ENCODE results near the gene LIM2. TPM values are rescaled to one million over a fixed set of nuclear protein-coding genes. Genes with fewer than 3 reads are reported as not detected.
A peak's percentile ranks its signal among the peaks of the same experiment; 100 is the strongest.

The LIM2 gene
- total and polyA plus RNA-seq, 9 of the 15 experiments (the other 6 are each of a cell fraction or from before 2014, with no cell fraction given): 0.07 to 0.45 (median 0.18) TPM; not detected in 4

DNA sequence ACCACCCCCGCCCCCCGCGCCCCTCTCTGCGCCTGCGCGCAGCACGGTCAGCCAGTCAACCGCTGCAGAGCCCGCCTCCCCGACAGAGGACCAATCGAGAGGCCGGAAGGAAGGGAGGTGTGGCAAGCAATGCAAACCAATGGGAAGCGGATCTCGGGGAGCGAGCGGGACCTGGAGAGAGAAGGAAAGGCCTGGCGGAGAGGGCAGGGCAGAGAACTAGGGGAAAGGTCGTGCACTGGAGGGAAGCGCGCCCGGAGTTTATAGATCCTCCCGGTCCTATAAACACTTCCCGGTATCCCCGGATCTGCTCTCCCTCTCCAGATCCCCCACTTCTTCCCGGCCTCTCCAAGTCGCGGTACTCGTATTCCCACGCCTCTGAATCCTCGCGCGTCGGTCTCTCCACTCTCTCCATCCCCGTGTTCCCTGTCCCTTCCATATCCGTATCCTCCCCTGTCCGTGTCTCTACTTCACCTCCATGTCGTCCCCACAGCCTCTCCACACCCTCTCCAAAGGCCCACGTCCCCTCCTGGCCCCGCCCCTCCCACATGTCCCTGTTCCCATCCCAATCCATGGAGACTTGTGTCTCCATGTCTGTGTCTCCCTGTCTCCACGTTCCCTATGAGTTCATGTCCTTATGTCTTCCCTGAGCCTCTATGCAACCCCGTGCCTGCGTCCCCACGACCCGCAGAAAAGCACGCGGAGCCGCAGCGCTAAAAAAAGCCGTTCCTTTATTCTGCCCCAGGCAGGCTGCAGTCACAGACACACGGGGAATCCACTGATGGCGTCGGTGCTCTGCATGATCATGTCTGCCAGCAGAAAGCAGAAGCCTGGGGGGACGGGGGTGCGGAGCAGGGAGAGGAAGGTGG lies 21.2 kb downstream of the LIM2 start (continued):
- no peak for TF ChIP-seq ZNF561 (CRISPR knock-in tag; conservative IDR thresholded peaks at IDR 0.05)
- TF ChIP-seq KAT7 (CRISPR knock-in tag; IDR thresholded peaks at IDR 0.05; ENCODE audit: borderline replicate concordance): no peak
- TF ChIP-seq ZNF780A (CRISPR knock-in tag; IDR thresholded peaks at IDR 0.05): no peak
- TF ChIP-seq PATZ1 (CRISPR knock-in tag; IDR thresholded peaks at IDR 0.05; ENCODE audit: borderline replicate concordance): no peak
- TF ChIP-seq POLR2A (conservative IDR thresholded peaks at IDR 0.05): peak; percentile 97
- no peak for TF ChIP-seq ZNF695 (CRISPR knock-in tag; IDR thresholded peaks at IDR 0.05)
- TF ChIP-seq NFATC3 (IDR thresholded peaks at IDR 0.05): no peak
- TF ChIP-seq CREBBP (IDR thresholded peaks at IDR 0.05; ENCODE audit: low read depth, low read length): no peak
- TF ChIP-seq RB1 (IDR thresholded peaks at IDR 0.05; ENCODE audit: low read depth): 0 out of 2 replicates have a peak, but pooled peaks have one; percentile 8
- TF ChIP-seq BCL6 (CRISPR knock-in tag; IDR thresholded peaks at IDR 0.05): no peak
- TF ChIP-seq ETS2 (tag; IDR thresholded peaks at IDR 0.05; ENCODE audit: borderline replicate concordance, poor library complexity, severe bottlenecking): no peak
- no peak for TF ChIP-seq ZNF507 (tag; conservative IDR thresholded peaks at IDR 0.05)
- no peak for TF ChIP-seq ZNF124 (CRISPR knock-in tag; IDR thresholded peaks at IDR 0.05)
- TF ChIP-seq TSC22D4 (tag; IDR thresholded peaks at IDR 0.05): no peak
- TF ChIP-seq CBX8 (IDR thresholded peaks at IDR 0.05; ENCODE audit: borderline replicate concordance, extremely low read depth, low read depth, low read length, poor library complexity, severe bottlenecking): no peak
- no peak for TF ChIP-seq ZNF133 (CRISPR knock-in tag; IDR thresholded peaks at IDR 0.05)
- TF ChIP-seq MCM5 (IDR thresholded peaks at IDR 0.05; ENCODE audit: low read depth): no peak
- TF ChIP-seq ZKSCAN3 (CRISPR knock-in tag; IDR thresholded peaks at IDR 0.05): no peak
- no peak for TF ChIP-seq HMG20A (CRISPR knock-in tag; conservative IDR thresholded peaks at IDR 0.05)
- TF ChIP-seq ZNF644 (tag; IDR thresholded peaks at IDR 0.05; ENCODE audit: low read depth): no peak
- TF ChIP-seq, protein P1, sequence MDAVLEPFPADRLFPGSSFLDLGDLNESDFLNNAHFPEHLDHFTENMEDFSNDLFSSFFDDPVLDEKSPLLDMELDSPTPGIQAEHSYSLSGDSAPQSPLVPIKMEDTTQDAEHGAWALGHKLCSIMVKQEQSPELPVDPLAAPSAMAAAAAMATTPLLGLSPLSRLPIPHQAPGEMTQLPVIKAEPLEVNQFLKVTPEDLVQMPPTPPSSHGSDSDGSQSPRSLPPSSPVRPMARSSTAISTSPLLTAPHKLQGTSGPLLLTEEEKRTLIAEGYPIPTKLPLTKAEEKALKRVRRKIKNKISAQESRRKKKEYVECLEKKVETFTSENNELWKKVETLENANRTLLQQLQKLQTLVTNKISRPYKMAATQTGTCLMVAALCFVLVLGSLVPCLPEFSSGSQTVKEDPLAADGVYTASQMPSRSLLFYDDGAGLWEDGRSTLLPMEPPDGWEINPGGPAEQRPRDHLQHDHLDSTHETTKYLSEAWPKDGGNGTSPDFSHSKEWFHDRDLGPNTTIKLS (IDR thresholded peaks at IDR 0.05; ENCODE audit: borderline replicate concordance, low read depth): no peak
- TF ChIP-seq, protein P2, sequence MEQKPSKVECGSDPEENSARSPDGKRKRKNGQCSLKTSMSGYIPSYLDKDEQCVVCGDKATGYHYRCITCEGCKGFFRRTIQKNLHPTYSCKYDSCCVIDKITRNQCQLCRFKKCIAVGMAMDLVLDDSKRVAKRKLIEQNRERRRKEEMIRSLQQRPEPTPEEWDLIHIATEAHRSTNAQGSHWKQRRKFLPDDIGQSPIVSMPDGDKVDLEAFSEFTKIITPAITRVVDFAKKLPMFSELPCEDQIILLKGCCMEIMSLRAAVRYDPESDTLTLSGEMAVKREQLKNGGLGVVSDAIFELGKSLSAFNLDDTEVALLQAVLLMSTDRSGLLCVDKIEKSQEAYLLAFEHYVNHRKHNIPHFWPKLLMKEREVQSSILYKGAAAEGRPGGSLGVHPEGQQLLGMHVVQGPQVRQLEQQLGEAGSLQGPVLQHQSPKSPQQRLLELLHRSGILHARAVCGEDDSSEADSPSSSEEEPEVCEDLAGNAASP (IDR thresholded peaks at IDR 0.05): no peak
- TF ChIP-seq XRCC3 (IDR thresholded peaks at IDR 0.05): no peak
- TF ChIP-seq ATF1 (CRISPR knock-in tag; IDR thresholded peaks at IDR 0.05): no peak
- TF ChIP-seq ATF1 (tag; IDR thresholded peaks at IDR 0.05): no peak
- peak; percentile 42; the same call in 1 of the 2 replicates for TF ChIP-seq ZNF263 (CRISPR knock-in tag; IDR thresholded peaks at IDR 0.05; ENCODE audit: borderline replicate concordance)
